ENCODE results near the gene RXYLT1. TPM values are rescaled to one million over a fixed set of nuclear protein-coding genes. Genes with fewer than 3 reads are reported as not detected.

RXYLT1 gene
- total and polyA plus RNA-seq, 2 of the 8 experiments (the other 6 are each of a cell fraction or from before 2014, with no cell fraction given) = 3.8 to 10.9 TPM

DNA sequence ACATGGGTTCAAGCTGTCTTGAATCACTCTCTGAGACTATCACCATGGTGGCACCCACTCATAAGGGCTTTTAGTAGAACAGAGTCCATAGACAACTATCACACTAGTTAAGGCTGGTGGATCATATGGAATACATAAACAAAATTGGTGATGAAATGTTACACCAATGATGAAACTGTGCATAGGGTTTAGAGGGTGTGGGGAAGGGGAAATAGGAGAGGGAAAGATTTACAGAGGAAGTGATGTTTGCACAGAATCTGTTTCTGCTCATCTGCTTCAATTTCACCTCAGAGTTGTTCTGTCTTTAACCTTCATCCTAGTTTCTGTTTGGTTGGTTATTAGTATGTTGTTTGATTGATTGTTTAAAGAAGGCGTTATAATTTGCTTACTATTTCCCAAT, 2.4 kb upstream of the RXYLT1 start:
- Histone ChIP-seq H3K36me3 (ENCODE audit: control insufficient read depth in 2 of 4, insufficient read depth in 4 of 4, low read length in 3 of 4) (no peaks in the 10 kb centered on the region; a peak in 1 of 8 replicates), H3K4me3 (ENCODE audit: extremely low read depth in 1 of 4, insufficient read depth in 2 of 4, low read depth in 3 of 4, low read length in 4 of 4) (no peak overlapping the region), H2BK120ac (replicated peaks; ENCODE audit: low read depth, low read length) (no peak overlapping the region), H4K5ac (ENCODE audit: insufficient read length, low read depth, low read length) (no peak overlapping the region), H3K56ac (replicated peaks; ENCODE audit: insufficient read length, low read depth, low read length) (no peak overlapping the region), H3K79me2 (ENCODE audit: control insufficient read depth in 1 of 2, insufficient read depth in 2 of 2, low read length in 2 of 2) (peaks cover 0 to 3% of the 10 kb centered on the region in 2 experiments; a peak in 1 of 4 replicates), H3K4me1 (replicated peaks in 1 of 4; ENCODE audit: control insufficient read depth in 3 of 4, insufficient read depth in 4 of 4, low read length in 3 of 4) (peaks cover 0 to 3% (median 0%) of the 10 kb centered on the region in 4 experiments; a peak in 1 of 7 replicates), H3K18ac (ENCODE audit: extremely low read depth, low read length) (no peak overlapping the region), H3K27ac (ENCODE audit: low read depth, low read length) (no peak overlapping the region), H2AK5ac (ENCODE audit: low read depth, low read length) (no peak overlapping the region), H3K9me3 (ENCODE audit: insufficient read depth in 2 of 2, low read depth in 1 of 2, low read length in 1 of 2) (no peaks in the 10 kb centered on the region), H3K23me2 (ENCODE audit: low read depth, low read length) (peaks cover 6% of the 10 kb centered on the region; the same call in 1 of the 2 replicates), H3K23ac (ENCODE audit: insufficient read length) (no peak overlapping the region), H4K8ac (ENCODE audit: extremely low read depth, insufficient read depth, low read length) (no peak overlapping the region), H3K4ac (replicated peaks; ENCODE audit: insufficient read length, low read depth, low read length) (no peak overlapping the region), H4K91ac (replicated peaks; ENCODE audit: insufficient read length, low read length) (no peak overlapping the region), H3K9ac (replicated peaks in 1 of 4; ENCODE audit: extremely low read depth in 1 of 4, low read depth in 3 of 4, low read length in 3 of 4) (no peak overlapping the region), H3K4me2 (ENCODE audit: insufficient read depth in 1 of 2, low read depth in 2 of 2, low read length in 2 of 2) (no peak overlapping the region), H2BK5ac (ENCODE audit: low read depth, low read length) (no peak overlapping the region), H3K14ac (ENCODE audit: insufficient read length) (no peak overlapping the region), H2BK12ac (ENCODE audit: low read depth, low read length) (no peak overlapping the region), H2BK15ac (ENCODE audit: low read length) (no peak overlapping the region), H2BK20ac (ENCODE audit: low read length) (no peak overlapping the region), H3K79me1 (ENCODE audit: low read depth, low read length) (no peaks in the 10 kb centered on the region), H2AFZ (ENCODE audit: low read length) (no peak overlapping the region), H4K20me1 (replicated peaks in 1 of 2; ENCODE audit: control insufficient read depth in 1 of 2, insufficient read depth in 2 of 2, low read length in 2 of 2) (no peaks in the 10 kb centered on the region), H3K27me3 (replicated peaks in 1 of 4; ENCODE audit: control insufficient read depth in 3 of 4, extremely low read depth in 1 of 4, insufficient read depth in 3 of 4, low read length in 3 of 4) (no peaks in the 10 kb centered on the region)
- WGBS, 2 experiments (ENCODE audit: extremely low coverage in 1 of 2, insufficient coverage in 1 of 2, insufficient read length in 1 of 2, insufficient replicate concordance in 2 of 2, low coverage in 1 of 2, low lambda C conversion rate in 2 of 2, missing lambda C conversion rate in 1 of 2) = 83% methylated on average over 1 of the region's 1 CpG; no CpG with 5 or more reads in 1 of the 2 experiments
- ChIA-PET POLR2A (ENCODE audit: partially characterized antibody) (no interaction called here), CTCF (ENCODE audit: partially characterized antibody) (interaction anchor here (0.8 kb wide), 1 partner anchor 111 kb away, joined by 3 read pairs; no protein-coding TSS in a partner anchor)
- DNase-seq (ENCODE audit: low read depth in 1 of 2, low spot score in 2 of 2) (no peak), FAIRE-seq (no peak)
- TF ChIP-seq POLR2A (IDR thresholded peaks at IDR 0.05; ENCODE audit: control extremely low read depth in 1 of 2, low read depth in 2 of 2, low read length in 2 of 2) = no peak
- TF ChIP-seq SIN3A (conservative IDR thresholded peaks at IDR 0.05 in 1 of 2, IDR thresholded peaks at IDR 0.05 in 1 of 2; ENCODE audit: low read depth in 1 of 2, low read length in 2 of 2) = no peak
- TF ChIP-seq SAP30 (IDR thresholded peaks at IDR 0.05; ENCODE audit: insufficient read depth, insufficient replicate concordance, low read length) = no peak
- no peak for TF ChIP-seq POU5F1 (IDR thresholded peaks at IDR 0.05; ENCODE audit: low read depth, low read length)
